Activated T-cell treated with anti-CD3 and anti-CD28 coated beads, Interleukin-2, amount 50 U/mL, for 24 hours (primary cell): ENCODE data around the gene CLNK.
A peak's percentile ranks its signal among the peaks of the same experiment; 100 is the strongest.

Experiments used
- DNase-seq: peaks from one replicate; pipeline ENCODE4 v3.0.0-alpha.2; 2020
- H3K27ac Mint-ChIP-seq: 2 replicates; pipeline ENCODE4 v1.8.0; 2020; ENCODE audit warnings: mild to moderate bottlenecking, mixed read lengths
- H3K27me3 Mint-ChIP-seq: 2 replicates; pipeline ENCODE4 v1.8.0; 2020; ENCODE audit warnings: mixed read lengths
- H3K36me3 Mint-ChIP-seq: 2 replicates; pipeline ENCODE4 v1.8.0; 2020; ENCODE audit warnings: low read depth, mixed read lengths
- H3K4me1 Mint-ChIP-seq: 2 replicates; pipeline ENCODE4 v1.8.0; 2020; ENCODE audit warnings: low read depth, mixed read lengths
- H3K4me3 Mint-ChIP-seq: 2 replicates; pipeline ENCODE4 v1.8.0; 2020; ENCODE audit warnings: mild to moderate bottlenecking, moderate library complexity, mixed read lengths
- H3K9me3 Mint-ChIP-seq: 2 replicates; pipeline ENCODE4 v1.8.0; 2020; ENCODE audit warnings: mixed read lengths

Gene CLNK

GRCh38 chr4:10684631-10685030, at the start of gene CLNK:
Gene CLNK, minus strand, starts transcription at chr4:10684768. Its CDS starts 16,899 bp downstream, at chr4:10667869.
- Mint-ChIP-seq H3K4me3 (no peak within 1 kb of the TSS), H3K27ac (no peak within 1 kb of the TSS)

GRCh38 chr4:10733481-10734062, 49.0 kb upstream of the CLNK start:
- Mint-ChIP-seq H3K36me3 (no peaks in the 10 kb centered on the region), H3K27me3 (no peaks in the 10 kb centered on the region), H3K4me3 (no peak overlapping the region), H3K4me1 (peaks cover 55% of the 10 kb centered on the region), H3K27ac (no peak overlapping the region), H3K9me3 (peaks cover 11% of the 10 kb centered on the region)
- DNase-seq, result no peak

More at GRCh38 chr4:10684631-10685030, at the start of gene CLNK:
- Mint-ChIP-seq H3K9me3 (no peaks in the 10 kb centered on the region), H3K27me3 (no peaks in the 10 kb centered on the region), H3K36me3 (no peaks in the 10 kb centered on the region), H3K4me1 (no peaks in the 10 kb centered on the region)
- DNase-seq, result no peak

- H3K36me3 Mint-ChIP-seq, result no peaks in the 10 kb centered on the region
- no peak overlapping the region for H3K4me3 Mint-ChIP-seq
- peaks cover 11% of the 10 kb centered on the region for H3K9me3 Mint-ChIP-seq
- H3K4me1 Mint-ChIP-seq, result peaks cover 55% of the 10 kb centered on the region
- no peaks in the 10 kb centered on the region for H3K27me3 Mint-ChIP-seq
- DNase-seq, result no peak
- peak overlapping the region; percentile 35 for H3K27ac Mint-ChIP-seq
These were observed 48.4 kb upstream of the CLNK start for GRCh38 chr4:10732914-10733415.

- peak overlapping the region; percentile 0 for H3K4me3 Mint-ChIP-seq
- peaks cover 59% of the 10 kb centered on the region for H3K4me1 Mint-ChIP-seq
- H3K36me3 Mint-ChIP-seq, result no peaks in the 10 kb centered on the region
- no peaks in the 10 kb centered on the region for H3K27me3 Mint-ChIP-seq
- peaks cover 13% of the 10 kb centered on the region for H3K9me3 Mint-ChIP-seq
- peak overlapping the region; percentile 84 for H3K27ac Mint-ChIP-seq
- DNase-seq, result no peak
These were observed 47.8 kb upstream of the CLNK start for GRCh38 chr4:10732235-10732913.

GRCh38 chr4:10731690-10732089, 47.1 kb upstream of the CLNK start:
- Mint-ChIP-seq H3K27me3 (no peaks in the 10 kb centered on the region), H3K9me3 (peaks cover 13% of the 10 kb centered on the region), H3K4me1 (peaks cover 66% of the 10 kb centered on the region), H3K27ac (peak overlapping the region; percentile 82), H3K36me3 (no peaks in the 10 kb centered on the region), H3K4me3 (no peak overlapping the region)
- DNase-seq, result no peak

- DNase-seq, result no peak
- H3K4me1 Mint-ChIP-seq, result peaks cover 68% of the 10 kb centered on the region
- no peak overlapping the region for H3K4me3 Mint-ChIP-seq
- no peaks in the 10 kb centered on the region for H3K27me3 Mint-ChIP-seq
- peaks cover 13% of the 10 kb centered on the region for H3K9me3 Mint-ChIP-seq
- H3K27ac Mint-ChIP-seq, result peak overlapping the region; percentile 51
- H3K36me3 Mint-ChIP-seq, result no peaks in the 10 kb centered on the region
These were observed 46.6 kb upstream of the CLNK start for GRCh38 chr4:10731162-10731561.

- Mint-ChIP-seq H3K27me3 (no peaks in the 10 kb centered on the region), H3K9me3 (peaks cover 13% of the 10 kb centered on the region), H3K4me1 (peaks cover 68% of the 10 kb centered on the region), H3K36me3 (no peaks in the 10 kb centered on the region), H3K27ac (peak overlapping the region; percentile 80), H3K4me3 (no peak overlapping the region)
- no peak for DNase-seq
These were observed 46.0 kb upstream of the CLNK start for GRCh38 chr4:10730590-10730989.

GRCh38 chr4:10730019-10730418, 45.5 kb upstream of the CLNK start:
- peaks cover 66% of the 10 kb centered on the region for H3K4me1 Mint-ChIP-seq
- H3K36me3 Mint-ChIP-seq, result no peaks in the 10 kb centered on the region
- no peaks in the 10 kb centered on the region for H3K27me3 Mint-ChIP-seq
- H3K27ac Mint-ChIP-seq, result peak overlapping the region; percentile 80
- no peak overlapping the region for H3K4me3 Mint-ChIP-seq
- DNase-seq, result no peak
- peaks cover 13% of the 10 kb centered on the region for H3K9me3 Mint-ChIP-seq

GRCh38 chr4:10729366-10729765, 44.8 kb upstream of the CLNK start:
- Mint-ChIP-seq H3K4me3 (no peak overlapping the region), H3K36me3 (no peaks in the 10 kb centered on the region), H3K27me3 (no peaks in the 10 kb centered on the region), H3K4me1 (peaks cover 61% of the 10 kb centered on the region), H3K9me3 (peaks cover 13% of the 10 kb centered on the region), H3K27ac (peak overlapping the region; percentile 16)
- no peak for DNase-seq

GRCh38 chr4:10728016-10728415, 43.4 kb upstream of the CLNK start:
- DNase-seq, result no peak
- Mint-ChIP-seq H3K9me3 (peaks cover 13% of the 10 kb centered on the region), H3K36me3 (no peaks in the 10 kb centered on the region), H3K27ac (no peak overlapping the region), H3K4me3 (no peak overlapping the region), H3K4me1 (peaks cover 58% of the 10 kb centered on the region), H3K27me3 (no peaks in the 10 kb centered on the region)

- H3K27me3 Mint-ChIP-seq, result no peaks in the 10 kb centered on the region
- H3K9me3 Mint-ChIP-seq, result peaks cover 13% of the 10 kb centered on the region
- H3K27ac Mint-ChIP-seq, result no peak overlapping the region
- H3K36me3 Mint-ChIP-seq, result no peaks in the 10 kb centered on the region
- no peak for DNase-seq
- peaks cover 56% of the 10 kb centered on the region for H3K4me1 Mint-ChIP-seq
- H3K4me3 Mint-ChIP-seq, result no peak overlapping the region
These were observed 42.7 kb upstream of the CLNK start for GRCh38 chr4:10727140-10727880.

- H3K4me1 Mint-ChIP-seq, result peaks cover 27% of the 10 kb centered on the region
- H3K27ac Mint-ChIP-seq, result no peak overlapping the region
- H3K4me3 Mint-ChIP-seq, result no peak overlapping the region
- H3K36me3 Mint-ChIP-seq, result no peaks in the 10 kb centered on the region
- no peaks in the 10 kb centered on the region for H3K27me3 Mint-ChIP-seq
- H3K9me3 Mint-ChIP-seq, result peaks cover 2% of the 10 kb centered on the region
- DNase-seq, result no peak
These were observed 38.4 kb upstream of the CLNK start for GRCh38 chr4:10722957-10723356.

- peaks cover 16% of the 10 kb centered on the region for H3K4me1 Mint-ChIP-seq
- DNase-seq, result no peak
- H3K9me3 Mint-ChIP-seq, result no peaks in the 10 kb centered on the region
- H3K4me3 Mint-ChIP-seq, result no peak overlapping the region
- no peak overlapping the region for H3K27ac Mint-ChIP-seq
- no peaks in the 10 kb centered on the region for H3K36me3 Mint-ChIP-seq
- no peaks in the 10 kb centered on the region for H3K27me3 Mint-ChIP-seq
These were observed 37.0 kb upstream of the CLNK start for GRCh38 chr4:10721616-10722015.

- Mint-ChIP-seq H3K36me3 (no peaks in the 10 kb centered on the region), H3K27ac (no peak overlapping the region), H3K4me3 (no peak overlapping the region), H3K9me3 (peaks cover 4% of the 10 kb centered on the region), H3K27me3 (peaks cover 3% of the 10 kb centered on the region), H3K4me1 (peaks cover 3% of the 10 kb centered on the region)
- DNase-seq, result no peak
These were observed 31.6 kb upstream of the CLNK start for GRCh38 chr4:10716163-10716562.

- Mint-ChIP-seq H3K27ac (no peak overlapping the region), H3K9me3 (peaks cover 4% of the 10 kb centered on the region), H3K27me3 (peaks cover 3% of the 10 kb centered on the region), H3K4me1 (peaks cover 3% of the 10 kb centered on the region), H3K36me3 (no peaks in the 10 kb centered on the region), H3K4me3 (no peak overlapping the region)
- DNase-seq, result no peak
These were observed 31.1 kb upstream of the CLNK start for GRCh38 chr4:10715696-10716095.
